ENCODE data around the gene METTL2B. TPM values are rescaled to one million over a fixed set of nuclear protein-coding genes. Genes with fewer than 3 reads are reported as not detected.
A peak's percentile ranks its signal among the peaks of the same experiment; 100 is the strongest.
"Not testable (repeated sequence)": the region's sequence is repeated elsewhere in the genome, so short reads cannot be mapped to it uniquely, and the experiment has no call there.

Gene METTL2B
- total RNA-seq, 1 donor from 2014 or later, result 26.9 TPM

DNA sequence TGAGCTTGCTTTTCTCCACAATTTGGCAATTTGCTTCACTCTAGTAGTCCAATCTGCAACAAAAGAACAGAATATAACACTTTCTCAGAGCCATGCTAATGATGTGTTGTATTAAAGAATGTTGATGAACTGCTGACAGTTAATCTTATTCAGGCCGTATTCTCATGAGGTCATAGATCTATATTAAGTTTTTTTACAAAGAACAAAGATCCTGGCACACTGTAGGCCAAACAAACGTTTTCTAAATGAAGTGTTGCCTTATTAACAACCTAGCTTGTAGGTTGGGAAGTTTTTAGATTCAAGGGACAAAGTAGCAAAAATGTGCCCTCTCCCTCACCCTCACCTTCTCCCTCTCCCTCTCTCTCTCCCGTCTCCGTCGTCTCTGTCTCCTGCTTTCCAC, 14.1 kb upstream of the METTL2B start:
- no peak overlapping the region for H3K27ac Mint-ChIP-seq (ENCODE audit: unreplicated experiment)
- peaks cover 3% of the 10 kb centered on the region for H3K27me3 Mint-ChIP-seq (ENCODE audit: unreplicated experiment)
- H3K9me3 Mint-ChIP-seq (ENCODE audit: unreplicated experiment), result no peaks in the 10 kb centered on the region
- peaks cover 8% of the 10 kb centered on the region for H3K36me3 Mint-ChIP-seq (ENCODE audit: low read depth, unreplicated experiment)
- no peak for DNase-seq (ENCODE audit: low spot score)
- TF ChIP-seq CTCF (IDR thresholded peaks at IDR 0.05; ENCODE audit: unreplicated experiment), result no peak
- H3K4me3 Mint-ChIP-seq (ENCODE audit: unreplicated experiment), result no peak overlapping the region
- H3K4me1 Mint-ChIP-seq (ENCODE audit: unreplicated experiment), result peaks cover 13% of the 10 kb centered on the region

DNA sequence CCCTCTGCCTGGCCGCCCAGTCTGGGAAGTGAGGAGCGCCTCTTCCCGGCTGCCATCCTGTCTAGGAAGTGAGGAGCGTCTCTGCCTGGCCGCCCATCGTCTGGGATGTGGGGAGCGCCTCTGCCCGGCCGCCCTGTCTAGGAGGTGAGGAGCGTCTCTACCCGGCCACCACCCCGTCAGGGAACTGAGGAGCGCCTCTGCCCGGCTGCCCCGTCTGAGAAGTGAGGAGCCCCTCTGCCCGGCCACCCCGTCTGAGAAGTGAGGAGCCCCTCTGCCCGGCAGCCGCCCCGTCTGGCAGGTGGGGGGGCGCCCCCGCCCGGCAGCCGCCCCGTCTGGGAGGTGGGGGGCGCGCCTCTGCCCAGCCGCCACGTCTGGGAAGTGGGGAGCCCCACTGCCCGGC, 13.2 kb upstream of the METTL2B start:
- H3K36me3 Mint-ChIP-seq (ENCODE audit: low read depth, unreplicated experiment); DNase-seq (ENCODE audit: low spot score); H3K27me3 Mint-ChIP-seq (ENCODE audit: unreplicated experiment); H3K4me3 Mint-ChIP-seq (ENCODE audit: unreplicated experiment); H3K4me1 Mint-ChIP-seq (ENCODE audit: unreplicated experiment); H3K27ac Mint-ChIP-seq (ENCODE audit: unreplicated experiment); H3K9me3 Mint-ChIP-seq (ENCODE audit: unreplicated experiment): not testable (repeated sequence)

DNA sequence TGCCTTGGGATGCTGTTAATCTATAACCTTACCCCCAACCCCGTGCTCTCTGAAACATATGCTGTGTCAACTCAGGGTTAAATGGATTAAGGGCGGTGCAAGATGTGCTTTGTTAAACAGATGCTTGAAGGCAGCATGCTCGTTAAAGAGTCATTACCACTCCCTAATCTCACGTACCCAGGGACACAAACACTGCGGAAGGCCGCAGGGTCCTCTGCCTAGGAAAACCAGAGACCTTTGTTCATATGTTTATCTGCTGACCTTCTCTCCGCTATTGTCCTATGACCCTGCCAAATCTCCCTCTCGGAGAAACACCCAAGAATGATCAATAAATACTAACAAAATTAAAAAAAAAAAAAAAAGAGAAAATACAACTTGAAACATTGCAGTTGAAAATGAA, 12.6 kb upstream of the METTL2B start:
- not testable (repeated sequence) for H3K36me3 Mint-ChIP-seq (ENCODE audit: low read depth, unreplicated experiment); H3K4me1 Mint-ChIP-seq (ENCODE audit: unreplicated experiment); DNase-seq (ENCODE audit: low spot score); H3K27ac Mint-ChIP-seq (ENCODE audit: unreplicated experiment); H3K27me3 Mint-ChIP-seq (ENCODE audit: unreplicated experiment); H3K9me3 Mint-ChIP-seq (ENCODE audit: unreplicated experiment); H3K4me3 Mint-ChIP-seq (ENCODE audit: unreplicated experiment)

- H3K4me3 Mint-ChIP-seq (ENCODE audit: unreplicated experiment); H3K27ac Mint-ChIP-seq (ENCODE audit: unreplicated experiment); H3K36me3 Mint-ChIP-seq (ENCODE audit: low read depth, unreplicated experiment); H3K9me3 Mint-ChIP-seq (ENCODE audit: unreplicated experiment); H3K27me3 Mint-ChIP-seq (ENCODE audit: unreplicated experiment); DNase-seq (ENCODE audit: low spot score); H3K4me1 Mint-ChIP-seq (ENCODE audit: unreplicated experiment): not testable (repeated sequence)
Observed at GRCh38 chr7:128466871-128467270, 9.7 kb upstream of the METTL2B start.

DNA sequence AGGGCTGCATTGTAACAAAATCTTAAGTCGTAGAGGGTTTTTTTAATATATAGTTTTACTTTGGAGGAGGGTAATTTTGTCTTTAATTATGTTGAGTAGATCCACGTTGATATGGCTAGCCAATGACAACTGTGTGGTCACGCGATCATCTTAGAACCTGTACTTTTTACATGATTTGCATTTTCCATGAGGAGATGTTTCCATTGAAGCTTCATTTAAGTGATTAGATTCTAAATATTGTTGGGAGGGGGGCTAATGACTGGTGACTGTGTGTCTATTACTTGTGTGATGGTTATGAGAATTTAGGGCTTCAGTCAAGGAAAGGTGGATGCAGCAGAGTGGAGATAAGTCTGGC, 765 bp downstream of the METTL2B start:
- H3K4me1 Mint-ChIP-seq (ENCODE audit: unreplicated experiment), result peaks cover 14% of the 10 kb centered on the region
- H3K9me3 Mint-ChIP-seq (ENCODE audit: unreplicated experiment); DNase-seq (ENCODE audit: low spot score); H3K27me3 Mint-ChIP-seq (ENCODE audit: unreplicated experiment); H3K36me3 Mint-ChIP-seq (ENCODE audit: low read depth, unreplicated experiment): not testable (repeated sequence)
- H3K27ac Mint-ChIP-seq (ENCODE audit: unreplicated experiment), result peak overlapping the region; percentile 92
- H3K4me3 Mint-ChIP-seq (ENCODE audit: unreplicated experiment), result peak overlapping the region; percentile 97

GRCh38 chr7:128479082-128479481, 2.5 kb downstream of the METTL2B start:
- H3K27ac Mint-ChIP-seq (ENCODE audit: unreplicated experiment); H3K9me3 Mint-ChIP-seq (ENCODE audit: unreplicated experiment); DNase-seq (ENCODE audit: low spot score); H3K27me3 Mint-ChIP-seq (ENCODE audit: unreplicated experiment); H3K4me3 Mint-ChIP-seq (ENCODE audit: unreplicated experiment); H3K36me3 Mint-ChIP-seq (ENCODE audit: low read depth, unreplicated experiment): not testable (repeated sequence)
- H3K4me1 Mint-ChIP-seq (ENCODE audit: unreplicated experiment), result peaks cover 20% of the 10 kb centered on the region

GRCh38 chr7:128488134-128488533, 11.6 kb downstream of the METTL2B start:
- not testable (repeated sequence) for DNase-seq (ENCODE audit: low spot score); H3K4me1 Mint-ChIP-seq (ENCODE audit: unreplicated experiment); H3K27ac Mint-ChIP-seq (ENCODE audit: unreplicated experiment); H3K9me3 Mint-ChIP-seq (ENCODE audit: unreplicated experiment); H3K27me3 Mint-ChIP-seq (ENCODE audit: unreplicated experiment); H3K4me3 Mint-ChIP-seq (ENCODE audit: unreplicated experiment)
- H3K36me3 Mint-ChIP-seq (ENCODE audit: low read depth, unreplicated experiment), result peaks cover 14% of the 10 kb centered on the region

DNA sequence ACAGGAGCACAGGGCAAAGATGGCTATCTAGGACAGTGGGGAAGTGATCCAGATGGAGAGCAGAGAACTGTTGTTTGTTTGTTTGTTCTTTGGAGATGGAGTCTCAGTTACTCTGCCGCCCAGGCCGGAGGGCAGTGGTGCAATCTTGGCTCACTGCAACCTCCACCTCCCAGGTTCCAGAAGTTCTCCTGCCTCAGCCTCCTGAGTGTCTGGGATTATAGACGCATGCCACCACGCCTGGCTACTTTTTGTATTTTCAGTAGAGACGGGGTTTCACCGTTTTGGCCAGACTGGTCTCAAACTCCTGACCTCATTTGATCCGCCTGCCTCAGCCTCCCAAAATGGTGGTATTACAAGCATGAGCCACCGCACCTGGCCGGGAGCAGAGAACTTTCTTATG, 20.9 kb downstream of the METTL2B start:
- Mint-ChIP-seq H3K4me1 (ENCODE audit: unreplicated experiment) (no peaks in the 10 kb centered on the region), H3K27ac (ENCODE audit: unreplicated experiment) (no peak overlapping the region), H3K9me3 (ENCODE audit: unreplicated experiment) (no peaks in the 10 kb centered on the region), H3K36me3 (ENCODE audit: low read depth, unreplicated experiment) (peaks cover 27% of the 10 kb centered on the region), H3K27me3 (ENCODE audit: unreplicated experiment) (peaks cover 2% of the 10 kb centered on the region), H3K4me3 (ENCODE audit: unreplicated experiment) (peak overlapping the region; percentile 57)
- TF ChIP-seq CTCF (IDR thresholded peaks at IDR 0.05; ENCODE audit: unreplicated experiment), result no peak
- DNase-seq (ENCODE audit: low spot score), result no peak

DNA sequence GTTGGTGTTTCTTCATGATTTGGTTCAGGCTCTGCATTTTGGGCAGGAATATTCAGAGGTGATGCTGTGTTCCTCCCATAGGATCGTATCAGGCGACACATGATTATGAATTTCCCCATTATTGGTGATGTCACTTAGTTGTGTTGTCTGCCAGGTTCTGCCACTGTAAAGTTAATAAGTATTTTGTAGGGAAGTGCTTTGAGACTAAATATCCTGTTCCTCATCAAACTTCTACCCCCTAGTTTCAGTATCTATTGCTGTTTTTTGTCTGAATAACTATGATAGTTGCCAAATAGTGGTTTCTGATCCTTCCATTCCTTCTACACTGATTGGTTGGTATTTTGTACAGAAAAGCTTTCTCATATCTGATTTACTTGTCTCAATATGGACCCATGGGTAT, 28.9 kb downstream of the METTL2B start:
- H3K4me1 Mint-ChIP-seq (ENCODE audit: unreplicated experiment); H3K4me3 Mint-ChIP-seq (ENCODE audit: unreplicated experiment); DNase-seq (ENCODE audit: low spot score); H3K9me3 Mint-ChIP-seq (ENCODE audit: unreplicated experiment); H3K27me3 Mint-ChIP-seq (ENCODE audit: unreplicated experiment); H3K27ac Mint-ChIP-seq (ENCODE audit: unreplicated experiment): not testable (repeated sequence)
- H3K36me3 Mint-ChIP-seq (ENCODE audit: low read depth, unreplicated experiment), result peaks cover 10% of the 10 kb centered on the region

DNA sequence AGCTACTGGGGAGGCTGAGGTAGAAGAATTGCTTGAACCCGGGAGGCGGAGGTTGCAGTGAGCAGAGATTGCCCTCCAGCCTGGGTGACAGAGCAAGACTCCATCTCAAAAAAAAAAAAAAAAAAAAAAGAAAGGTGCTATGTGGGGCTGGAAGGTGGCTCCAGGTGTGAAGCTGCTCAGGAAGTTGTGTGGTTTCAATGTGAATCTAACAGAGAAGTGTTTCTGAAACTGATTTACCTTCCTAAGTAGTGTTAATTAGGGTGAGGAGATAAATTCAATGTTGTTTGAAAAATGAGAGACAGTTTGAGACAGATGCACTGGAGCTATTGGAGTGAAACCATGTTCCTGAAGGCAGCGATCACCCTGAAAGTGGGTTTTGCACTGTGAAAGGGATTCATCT, 30.3 kb downstream of the METTL2B start:
- H3K4me3 Mint-ChIP-seq (ENCODE audit: unreplicated experiment), result not testable (repeated sequence)

DNA sequence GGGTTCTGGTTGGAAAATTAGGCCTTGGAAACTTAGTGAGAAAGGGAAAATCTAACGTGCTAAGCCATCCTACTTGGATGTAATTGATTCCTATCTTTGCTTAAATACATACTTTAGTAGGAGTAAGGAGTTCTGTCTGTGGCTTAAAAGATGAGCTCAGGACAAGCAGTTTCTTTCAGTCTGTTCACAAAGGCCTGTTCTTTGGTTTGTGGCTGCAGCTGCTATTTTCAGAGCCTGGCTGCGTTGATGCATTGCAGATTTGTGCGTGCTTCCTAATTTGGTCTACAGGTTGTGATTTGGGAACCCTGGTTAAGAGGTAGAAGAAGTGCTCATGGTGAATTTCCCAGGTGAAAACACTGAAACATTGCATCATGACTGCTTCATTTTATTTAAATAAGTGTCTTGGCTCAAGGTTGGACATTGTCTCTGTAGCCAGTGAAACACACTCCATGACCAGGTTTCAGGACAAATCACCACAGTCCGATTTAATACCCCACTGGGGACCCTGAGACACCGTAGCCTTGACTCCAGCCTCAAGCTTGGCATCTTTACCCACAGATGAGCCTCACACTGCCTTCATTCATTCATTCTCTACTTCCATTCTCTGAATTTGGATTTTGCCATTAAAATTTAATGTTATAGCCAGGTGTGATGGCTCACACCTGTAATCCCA, 30.9 kb downstream of the METTL2B start:
- not testable (repeated sequence) for H3K27ac Mint-ChIP-seq (ENCODE audit: unreplicated experiment); H3K4me1 Mint-ChIP-seq (ENCODE audit: unreplicated experiment); DNase-seq (ENCODE audit: low spot score); H3K4me3 Mint-ChIP-seq (ENCODE audit: unreplicated experiment); H3K27me3 Mint-ChIP-seq (ENCODE audit: unreplicated experiment); H3K36me3 Mint-ChIP-seq (ENCODE audit: low read depth, unreplicated experiment); H3K9me3 Mint-ChIP-seq (ENCODE audit: unreplicated experiment)

More for the DNA sequence above, 30.3 kb downstream of the METTL2B start:
- H3K27me3 Mint-ChIP-seq (ENCODE audit: unreplicated experiment); H3K9me3 Mint-ChIP-seq (ENCODE audit: unreplicated experiment); DNase-seq (ENCODE audit: low spot score); H3K36me3 Mint-ChIP-seq (ENCODE audit: low read depth, unreplicated experiment); H3K4me1 Mint-ChIP-seq (ENCODE audit: unreplicated experiment); H3K27ac Mint-ChIP-seq (ENCODE audit: unreplicated experiment): not testable (repeated sequence)
